Spinal cord (tissue), 10 donors: ENCODE data around the gene CRADD. TPM values are rescaled to one million over a fixed set of nuclear protein-coding genes. Genes with fewer than 3 reads are reported as not detected.

Experiments used
- DNase-seq, 6 donors: peaks; one replicate each; pipeline versions ENCODE4 v3.0.0 to v3.0.0-alpha.2; 2013 to 2015; ENCODE audit warnings: low spot score in 6 of 6, low read depth in 4 of 6
- H3K27ac ChIP-seq: one replicate; pipeline ENCODE4 v1.5.1; 2013; ENCODE audit warnings: low read depth, low read length, control low read depth
- H3K27me3 ChIP-seq: one replicate; pipeline ENCODE4 v1.6.1; 2013; ENCODE audit warnings: low read length; ENCODE audit not compliant: control insufficient read depth, insufficient read depth
- H3K36me3 ChIP-seq: one replicate; pipeline ENCODE4 v1.6.1; 2013; ENCODE audit warnings: low read length; ENCODE audit not compliant: control insufficient read depth, insufficient read depth
- H3K4me1 ChIP-seq: one replicate; pipeline ENCODE4 v1.6.1; 2013; ENCODE audit warnings: low read length; ENCODE audit not compliant: control insufficient read depth, insufficient read depth
- H3K4me3 ChIP-seq: one replicate; pipeline ENCODE4 v1.5.1; 2013; ENCODE audit warnings: low read depth, low read length, control low read depth
- H3K9me3 ChIP-seq: one replicate; pipeline ENCODE4 v1.6.1; 2013; ENCODE audit warnings: low read length; ENCODE audit not compliant: control insufficient read depth, insufficient read depth
- WGBS: methylation state at CpG from one replicate; pipeline ENCODE4 v1.1.5; 2013; ENCODE audit warnings: missing lambda C conversion rate; ENCODE audit not compliant: insufficient coverage; 5-methylcytosine and 5-hydroxymethylcytosine counted together
- polyA plus RNA-seq, 2 donors: library from polyadenylated mRNA; unstranded; fragments of 120-200 nt; gene quantifications; one replicate each; pipeline ENCODE4 v1.2.1, GENCODE V29; 2013; ENCODE audit not compliant: insufficient read length in 2 of 2
- total RNA-seq, 2 donors: library from RNA; depleted of rRNA in 1 of 2; stranded (reverse); fragments of 120-200 nt in 1 of 2; fragments of >200 nt in 1 of 2; gene quantifications; one replicate each; pipeline versions ENCODE4 v1.2.3 to v1.2.4, GENCODE V29; 2013 to 2014
- donor health status: healthy.

Gene CRADD
- total and polyA plus RNA-seq, 4 donors: 11.2 to 19.9 (median 15.2) TPM

GRCh38 chr12:93738199-93739058 is 61.3 kb downstream of the CRADD start:
- no peaks in the 10 kb centered on the region for H3K27me3 ChIP-seq
- peaks cover 10% of the 10 kb centered on the region for H3K4me1 ChIP-seq
- H3K4me3 ChIP-seq: no peak overlapping the region
- H3K9me3 ChIP-seq: no peaks in the 10 kb centered on the region
- no peak overlapping the region for H3K27ac ChIP-seq
- no peak for DNase-seq
- 86% methylated on average over 5 of the region's 6 CpGs for WGBS
- H3K36me3 ChIP-seq: no peaks in the 10 kb centered on the region

- Histone ChIP-seq H3K36me3 (no peaks in the 10 kb centered on the region), H3K4me3 (no peak overlapping the region), H3K9me3 (no peaks in the 10 kb centered on the region), H3K27me3 (no peaks in the 10 kb centered on the region), H3K4me1 (peaks cover 10% of the 10 kb centered on the region), H3K27ac (no peak overlapping the region)
- no CpG with 5 or more reads among the region's 3 CpGs for WGBS
- peak in 1 of 6 donors; percentile 70 for DNase-seq
These were observed 63.6 kb downstream of the CRADD start for GRCh38 chr12:93740751-93741150.

GRCh38 chr12:93741659-93742109 is 64.5 kb downstream of the CRADD start:
- Histone ChIP-seq H3K27me3 (no peaks in the 10 kb centered on the region), H3K4me1 (peaks cover 10% of the 10 kb centered on the region), H3K36me3 (no peaks in the 10 kb centered on the region), H3K9me3 (no peaks in the 10 kb centered on the region), H3K4me3 (peak overlapping the region; percentile 62), H3K27ac (peak overlapping the region; percentile 69)
- DNase-seq: no peak
- WGBS: 0% methylated on average over 3 of the region's 10 CpGs

GRCh38 chr12:93742110-93742934 is 65.1 kb downstream of the CRADD start:
- H3K4me3 ChIP-seq: peak overlapping the region; percentile 62
- peaks cover 10% of the 10 kb centered on the region for H3K4me1 ChIP-seq
- no peaks in the 10 kb centered on the region for H3K36me3 ChIP-seq
- H3K9me3 ChIP-seq: no peaks in the 10 kb centered on the region
- DNase-seq: peak; percentile 36 to 93 (median 65)
- peak overlapping the region; percentile 74 for H3K27ac ChIP-seq
- H3K27me3 ChIP-seq: no peaks in the 10 kb centered on the region
- 1% methylated on average over 42 of the region's 45 CpGs for WGBS

- Histone ChIP-seq H3K9me3 (no peaks in the 10 kb centered on the region), H3K4me1 (peaks cover 3% of the 10 kb centered on the region), H3K36me3 (no peaks in the 10 kb centered on the region), H3K4me3 (no peak overlapping the region), H3K27me3 (no peaks in the 10 kb centered on the region), H3K27ac (peak overlapping the region; percentile 74)
- no CpG with 5 or more reads among the region's 9 CpGs for WGBS
- DNase-seq: no peak
These were observed 66.2 kb downstream of the CRADD start for GRCh38 chr12:93743229-93743998.

GRCh38 chr12:93743999-93744689 is 67.0 kb downstream of the CRADD start:
- no peak overlapping the region for H3K4me3 ChIP-seq
- peaks cover 2% of the 10 kb centered on the region for H3K4me1 ChIP-seq
- DNase-seq: peak in 1 of 6 donors; percentile 21
- no peaks in the 10 kb centered on the region for H3K36me3 ChIP-seq
- H3K27ac ChIP-seq: no peak overlapping the region
- no peaks in the 10 kb centered on the region for H3K9me3 ChIP-seq
- no peaks in the 10 kb centered on the region for H3K27me3 ChIP-seq
- WGBS: no CpG with 5 or more reads among the region's 4 CpGs

- WGBS: no CpG with 5 or more reads among the region's 2 CpGs
- H3K36me3 ChIP-seq: no peaks in the 10 kb centered on the region
These were observed 68.1 kb downstream of the CRADD start for GRCh38 chr12:93745286-93745685.

GRCh38 chr12:93746572-93747168 is 69.5 kb downstream of the CRADD start:
- no peak overlapping the region for H3K27ac ChIP-seq
- H3K9me3 ChIP-seq: no peaks in the 10 kb centered on the region
- no peak for DNase-seq
- no CpG with 5 or more reads among the region's 4 CpGs for WGBS
- H3K4me1 ChIP-seq: peaks cover 2% of the 10 kb centered on the region
- no peak overlapping the region for H3K4me3 ChIP-seq
- H3K36me3 ChIP-seq: no peaks in the 10 kb centered on the region
- no peaks in the 10 kb centered on the region for H3K27me3 ChIP-seq

More at GRCh38 chr12:93745286-93745685, 68.1 kb downstream of the CRADD start:
- DNase-seq: no peak
- Histone ChIP-seq H3K4me3 (no peak overlapping the region), H3K27ac (no peak overlapping the region), H3K27me3 (no peaks in the 10 kb centered on the region), H3K9me3 (no peaks in the 10 kb centered on the region), H3K4me1 (peaks cover 2% of the 10 kb centered on the region)
